GM10266 (cell line): ENCODE measurements around the gene PXDC1.
"Not testable (repeated sequence)": the region's sequence is repeated elsewhere in the genome, so short reads cannot be mapped to it uniquely, and the experiment has no call there.

Experiments
- DNase-seq: peaks from one replicate; pipeline ENCODE4 v3.0.0; 2012; ENCODE audit errors: extremely low spot score
- CTCF ChIP-seq: IDR thresholded peaks from 2 replicates; pipeline ENCODE4 v1.5.1; 2012; ENCODE audit warnings: mild to moderate bottlenecking, low read depth; ENCODE audit not compliant: control insufficient read depth, insufficient read depth; ENCODE audit errors: missing control alignments

Gene PXDC1

GRCh38 chr6:3690506-3690905 lies 61.0 kb downstream of the PXDC1 start:
- no peak for DNase-seq
- no peak for TF ChIP-seq CTCF

- no peak for DNase-seq
- no peak for TF ChIP-seq CTCF
Measured at GRCh38 chr6:3687847-3688246, 63.7 kb downstream of the PXDC1 start.

- TF ChIP-seq CTCF: no peak
- no peak for DNase-seq
Measured at GRCh38 chr6:3683331-3683730, 68.2 kb downstream of the PXDC1 start.

GRCh38 chr6:3678946-3679345 lies 72.6 kb downstream of the PXDC1 start:
- no peak for DNase-seq
- TF ChIP-seq CTCF: no peak

- DNase-seq: not testable (repeated sequence)
Measured at GRCh38 chr6:3677751-3678150, 73.8 kb downstream of the PXDC1 start.

- not testable (repeated sequence) for DNase-seq
Measured at GRCh38 chr6:3677351-3677750, 74.2 kb downstream of the PXDC1 start.
